Activated CD4-positive, alpha-beta T cell treated with anti-CD3 and anti-CD28 coated beads for 36 hours (primary cell): ENCODE data around the gene HIVEP3. TPM values are rescaled to one million over a fixed set of nuclear protein-coding genes. Genes with fewer than 3 reads are reported as not detected.
A peak's percentile ranks its signal among the peaks of the same experiment; 100 is the strongest.

Source experiments
- ATAC-seq: fragments of 200-7000 bp; cut with Tn5 transposase; one replicate; pipeline ENCODE4 v1.10.0; 2021; ENCODE audit warnings: mild to moderate bottlenecking, moderate library complexity
- CTCF ChIA-PET: fragments of 350-600 bp; sonication (Branson Sonifier 250); formaldehyde crosslinking; loops from one replicate; lab custom pipeline; 2021; ENCODE audit warnings: antibody characterized with exemption; lab: Charles Lee
- POLR2A ChIA-PET: fragments of 350-600 bp; sonication (Branson Sonifier 250); formaldehyde crosslinking; loops from one replicate; lab custom pipeline; 2021; ENCODE audit warnings: antibody characterized with exemption, inconsistent platforms; lab: Charles Lee
- DNase-seq: peaks from one replicate; pipeline ENCODE4 v3.0.0-alpha.2; 2020
- H3K27ac Mint-ChIP-seq: one replicate; pipeline ENCODE4 v1.8.0; 2021; ENCODE audit warnings: mixed read lengths
- H3K27me3 Mint-ChIP-seq: one replicate; pipeline ENCODE4 v1.8.0; 2021; ENCODE audit warnings: mixed read lengths
- H3K36me3 Mint-ChIP-seq: one replicate; pipeline ENCODE4 v1.8.0; 2021; ENCODE audit warnings: low read depth, mixed read lengths
- H3K4me1 Mint-ChIP-seq: one replicate; pipeline ENCODE4 v1.8.0; 2021; ENCODE audit warnings: mixed read lengths
- H3K4me3 Mint-ChIP-seq: one replicate; pipeline ENCODE4 v1.8.0; 2021; ENCODE audit warnings: mild to moderate bottlenecking, moderate library complexity, mixed read lengths
- H3K9me3 Mint-ChIP-seq: one replicate; pipeline ENCODE4 v1.8.0; 2021; ENCODE audit warnings: low read depth, mixed read lengths
- intact Hi-C, 2 experiments: fragments of 100-400 bp; cut with DNase I in 1 of 2; cut with micrococcal nuclease in 1 of 2; formaldehyde crosslinking; loops; one replicate each; pipeline versions ENCODE4 v1.14.2 to v1.15.1; 2022 to 2024; cut with DNase I, micrococcal nuclease
- total RNA-seq, 2 experiments: library from RNA; stranded (reverse); gene quantifications; one replicate each; pipeline ENCODE4 v1.2.3, GENCODE V29; 2021

Gene HIVEP3
- total RNA-seq, 2 experiments from 2014 or later = 29.4 to 39.6 TPM

- ATAC-seq (peak; percentile 71), DNase-seq (peak; percentile 63)
- intact Hi-C loops = no loop called here
- Mint-ChIP-seq H3K9me3 (no peaks in the 10 kb centered on the region), H3K4me3 (no peak overlapping the region), H3K4me1 (peaks cover 8% of the 10 kb centered on the region), H3K27me3 (peaks cover 27% of the 10 kb centered on the region), H3K36me3 (no peaks in the 10 kb centered on the region), H3K27ac (no peak overlapping the region)
- CTCF ChIA-PET = interaction anchor here (0.5 to 1.8 kb wide), 10 partner anchors 10 to 524 kb away, joined by 3 to 7 read pairs (median 4); no protein-coding TSS in a partner anchor
- POLR2A ChIA-PET = no interaction called here
Observed at GRCh38 chr1:41493117-41493536, 425.6 kb downstream of the HIVEP3 start.

GRCh38 chr1:41492341-41492848 lies 426.3 kb downstream of the HIVEP3 start:
- H3K36me3 Mint-ChIP-seq = no peaks in the 10 kb centered on the region
- H3K4me3 Mint-ChIP-seq = no peak overlapping the region
- H3K27me3 Mint-ChIP-seq = peaks cover 28% of the 10 kb centered on the region
- no peak overlapping the region for H3K27ac Mint-ChIP-seq
- intact Hi-C loops = no loop called here
- ATAC-seq (peak; percentile 30), DNase-seq (peak; percentile 77)
- POLR2A ChIA-PET = no interaction called here
- H3K4me1 Mint-ChIP-seq = peaks cover 10% of the 10 kb centered on the region
- H3K9me3 Mint-ChIP-seq = no peaks in the 10 kb centered on the region
- CTCF ChIA-PET = interaction anchor here (0.6 to 1.8 kb wide), 14 partner anchors 9 to 567 kb away, joined by 3 to 7 read pairs (median 3); no protein-coding TSS in a partner anchor

GRCh38 chr1:41490911-41491310 lies 427.8 kb downstream of the HIVEP3 start:
- intact Hi-C loops = no loop called here
- H3K4me3 Mint-ChIP-seq = no peak overlapping the region
- ChIA-PET POLR2A (no interaction called here), CTCF (interaction anchor here (0.7 to 1.3 kb wide), 2 partner anchors 554 to 682 kb away, joined by 3 read pairs; no protein-coding TSS in a partner anchor)
- H3K36me3 Mint-ChIP-seq = no peaks in the 10 kb centered on the region
- no peaks in the 10 kb centered on the region for H3K9me3 Mint-ChIP-seq
- peaks cover 18% of the 10 kb centered on the region for H3K4me1 Mint-ChIP-seq
- ATAC-seq = no peak
- DNase-seq = no peak
- H3K27me3 Mint-ChIP-seq = peaks cover 33% of the 10 kb centered on the region
- no peak overlapping the region for H3K27ac Mint-ChIP-seq

GRCh38 chr1:41489561-41489960 lies 429.2 kb downstream of the HIVEP3 start:
- ChIA-PET POLR2A (no interaction called here), CTCF (interaction anchor here (1.0 kb wide), 1 partner anchor 72 kb away, joined by 3 read pairs; no protein-coding TSS in a partner anchor)
- Mint-ChIP-seq H3K36me3 (no peaks in the 10 kb centered on the region), H3K4me3 (no peak overlapping the region), H3K27me3 (peaks cover 27% of the 10 kb centered on the region), H3K27ac (no peak overlapping the region), H3K4me1 (peaks cover 15% of the 10 kb centered on the region), H3K9me3 (no peaks in the 10 kb centered on the region)
- DNase-seq (no peak), ATAC-seq (no peak)
- intact Hi-C loops = no loop called here

DNA sequence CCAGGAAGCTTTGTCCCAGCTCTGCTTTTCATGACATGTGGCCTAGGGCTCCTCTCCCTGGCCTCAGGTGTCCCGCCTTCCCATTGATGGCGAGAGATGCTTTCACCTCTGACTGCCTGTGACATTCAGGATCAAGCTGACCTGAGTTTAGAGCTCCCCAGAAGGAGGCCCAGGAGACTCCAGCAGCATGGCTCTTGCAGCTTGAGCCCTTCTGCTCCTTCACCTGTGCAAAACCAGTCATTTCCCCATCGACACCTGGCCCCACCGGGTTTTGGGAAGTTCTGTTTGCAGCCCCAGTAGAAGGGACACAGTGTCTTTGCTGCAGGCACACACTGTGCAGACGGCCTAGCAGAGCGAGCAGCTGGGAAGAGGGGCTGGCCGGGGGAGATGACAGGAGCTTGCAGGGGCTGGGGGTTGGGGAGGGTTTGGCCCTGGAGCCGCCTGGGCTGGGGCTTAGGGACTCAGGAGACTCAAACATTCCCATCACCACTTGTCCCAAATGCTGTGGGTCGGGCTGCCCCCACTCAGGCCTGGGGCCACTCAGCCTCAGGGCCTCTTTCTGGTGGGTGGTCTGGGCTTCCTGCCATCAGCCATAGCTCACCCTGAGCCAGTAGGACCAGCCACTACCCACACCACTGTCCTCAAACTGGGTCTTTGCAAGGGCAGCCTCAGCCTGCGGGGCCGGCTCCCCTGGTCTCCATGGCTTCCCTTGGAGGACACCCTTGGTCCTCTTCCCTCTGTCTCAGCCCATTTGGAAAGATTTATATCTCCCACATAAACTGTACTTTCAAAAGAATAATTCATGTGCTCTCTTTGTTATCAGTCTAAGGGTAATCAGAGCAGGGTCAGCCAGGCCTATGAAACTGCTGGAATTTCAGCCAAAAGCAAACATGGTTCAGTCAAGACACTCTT lies 430.4 kb downstream of the HIVEP3 start:
- Mint-ChIP-seq H3K4me3 (no peak overlapping the region), H3K9me3 (no peaks in the 10 kb centered on the region), H3K4me1 (peaks cover 15% of the 10 kb centered on the region), H3K36me3 (no peaks in the 10 kb centered on the region), H3K27ac (no peak overlapping the region), H3K27me3 (peaks cover 27% of the 10 kb centered on the region)
- ChIA-PET POLR2A (no interaction called here), CTCF (no interaction called here)
- intact Hi-C loops = no loop called here
- DNase-seq (no peak), ATAC-seq (no peak)

- peak; percentile 49 for DNase-seq
- Mint-ChIP-seq H3K9me3 (no peaks in the 10 kb centered on the region), H3K27ac (no peak overlapping the region), H3K4me3 (no peak overlapping the region), H3K4me1 (peaks cover 15% of the 10 kb centered on the region), H3K27me3 (peaks cover 30% of the 10 kb centered on the region), H3K36me3 (no peaks in the 10 kb centered on the region)
- ATAC-seq = peak; percentile 83
- ChIA-PET CTCF (no interaction called here), POLR2A (no interaction called here)
- intact Hi-C loops = no loop called here
Observed at GRCh38 chr1:41487126-41488039, 431.3 kb downstream of the HIVEP3 start.

DNA sequence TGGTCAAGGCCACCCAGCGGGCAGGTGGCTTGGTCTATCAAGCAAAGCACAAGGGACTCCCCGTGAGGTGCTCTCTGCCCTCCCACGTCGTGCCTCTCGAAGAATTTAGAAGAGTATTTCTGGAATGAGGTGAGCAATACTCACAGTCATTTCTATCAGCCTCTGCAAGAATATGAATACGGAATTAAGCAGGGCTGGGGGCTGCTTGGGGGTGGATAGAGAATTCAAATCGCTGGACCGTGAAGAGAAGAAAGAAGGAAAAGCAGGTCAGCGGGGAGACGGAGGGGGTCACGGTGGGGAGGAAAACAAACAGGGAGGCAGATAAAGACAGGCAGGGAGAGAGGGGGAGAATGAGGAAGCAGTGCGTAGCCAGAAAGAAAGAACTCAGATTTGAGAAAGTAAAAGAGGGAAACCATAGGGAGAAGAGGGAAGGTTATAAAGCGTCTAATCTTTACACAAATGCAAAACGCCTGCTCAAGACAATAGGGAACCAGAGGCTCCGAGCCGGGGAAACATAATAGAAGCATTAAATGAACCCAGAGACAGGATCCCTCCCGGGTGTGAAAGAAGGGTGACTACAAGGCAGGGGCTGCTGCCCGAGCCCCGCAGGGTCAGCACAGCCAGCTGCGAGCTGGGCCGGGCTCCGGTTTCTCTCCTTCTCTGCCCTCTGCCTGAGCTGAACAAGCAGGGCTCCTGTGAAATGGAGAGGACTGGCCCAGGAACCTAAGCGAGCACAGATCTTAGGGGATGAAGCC lies 432.2 kb downstream of the HIVEP3 start:
- peak; percentile 40 for ATAC-seq
- Mint-ChIP-seq H3K9me3 (no peaks in the 10 kb centered on the region), H3K27me3 (peaks cover 30% of the 10 kb centered on the region), H3K4me3 (no peak overlapping the region), H3K27ac (no peak overlapping the region), H3K36me3 (no peaks in the 10 kb centered on the region), H3K4me1 (peaks cover 15% of the 10 kb centered on the region)
- ChIA-PET CTCF (interaction anchor here (0.9 kb wide), 1 partner anchor 42 kb away, joined by 3 read pairs; no protein-coding TSS in a partner anchor), POLR2A (no interaction called here)
- intact Hi-C loops = no loop called here
- DNase-seq = peak; percentile 39

GRCh38 chr1:41486053-41486370 lies 432.7 kb downstream of the HIVEP3 start:
- intact Hi-C loops = no loop called here
- Mint-ChIP-seq H3K4me1 (peaks cover 15% of the 10 kb centered on the region), H3K4me3 (no peak overlapping the region), H3K9me3 (no peaks in the 10 kb centered on the region), H3K27ac (no peak overlapping the region), H3K36me3 (no peaks in the 10 kb centered on the region), H3K27me3 (peaks cover 30% of the 10 kb centered on the region)
- DNase-seq (no peak), ATAC-seq (no peak)
- POLR2A ChIA-PET = no interaction called here
- CTCF ChIA-PET = interaction anchor here (0.9 kb wide), 1 partner anchor 41 kb away, joined by 3 read pairs; no protein-coding TSS in a partner anchor

DNA sequence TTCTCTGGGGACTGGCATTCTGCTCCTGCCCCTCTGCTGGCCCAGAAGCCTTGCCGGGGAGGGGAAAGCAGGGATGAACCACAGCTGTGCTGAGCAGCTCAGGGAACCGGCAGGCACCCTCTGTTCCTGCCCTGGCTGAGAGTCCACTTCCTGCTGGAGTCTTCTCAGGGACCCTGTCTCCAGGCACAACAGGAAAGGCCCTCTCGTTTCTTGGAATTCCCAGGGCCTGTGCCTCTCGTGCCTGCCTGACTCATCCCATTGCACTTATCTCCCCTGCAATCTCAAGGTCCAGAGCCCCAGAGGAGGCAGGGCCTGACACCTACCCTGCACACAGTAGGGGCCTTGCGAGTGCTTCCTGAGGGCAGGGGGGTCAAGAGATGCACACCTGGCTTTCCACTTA lies 433.1 kb downstream of the HIVEP3 start:
- Mint-ChIP-seq H3K4me1 (peaks cover 15% of the 10 kb centered on the region), H3K4me3 (no peak overlapping the region), H3K27ac (no peak overlapping the region), H3K36me3 (no peaks in the 10 kb centered on the region), H3K9me3 (no peaks in the 10 kb centered on the region), H3K27me3 (peaks cover 30% of the 10 kb centered on the region)
- ChIA-PET CTCF (interaction anchor here (0.9 kb wide), 1 partner anchor 41 kb away, joined by 3 read pairs; no protein-coding TSS in a partner anchor), POLR2A (no interaction called here)
- ATAC-seq = no peak
- DNase-seq = no peak
- intact Hi-C loops = no loop called here

GRCh38 chr1:41484402-41485241 lies 434.1 kb downstream of the HIVEP3 start, which contains the start of gene EDN2:
Gene EDN2, minus strand, starts transcription at chr1:41484683. Its CDS starts 82 bp downstream, at chr1:41484601.
- DNase-seq (peak; percentile 28), ATAC-seq (no peak)
- Mint-ChIP-seq H3K9me3 (no peaks in the 10 kb centered on the region), H3K27ac (no peak within 1 kb of the TSS), H3K27me3 (peaks cover 28% of the 10 kb centered on the region), H3K4me1 (peaks cover 15% of the 10 kb centered on the region), H3K36me3 (no peaks in the 10 kb centered on the region), H3K4me3 (no peak within 1 kb of the TSS)
- POLR2A ChIA-PET = no interaction called here
- CTCF ChIA-PET = interaction anchor here (0.6 to 1.4 kb wide), 2 partner anchors 8 to 442 kb away, joined by 3 to 6 read pairs; no protein-coding TSS in a partner anchor
- intact Hi-C loops = no loop called here
